Neural cell (in vitro differentiated cells): ENCODE results near the gene DOCK10. TPM values are rescaled to one million over a fixed set of nuclear protein-coding genes. Genes with fewer than 3 reads are reported as not detected.

Experiments
- H2AFZ ChIP-seq: fragments of 200-600, 300-800 bp; sonication (generic), shearing (Covaris generic); 2 replicates; pipeline ENCODE4 v1.6.0; 2014; ENCODE audit warnings: low read depth, mild to moderate bottlenecking, antibody characterized with exemption, low read length, moderate library complexity
- H3F3A ChIP-seq: fragments of 200-600 bp; shearing (Covaris generic); 2 replicates; pipeline ENCODE4 v1.6.1; 2016; ENCODE audit warnings: mild to moderate bottlenecking, moderate library complexity, mixed read lengths, antibody characterized with exemption, low read length; ENCODE audit not compliant: insufficient read depth, poor library complexity, severe bottlenecking
- H3K27ac ChIP-seq: fragments of 200-600, 300-800 bp; sonication (generic), shearing (Covaris generic); 2 replicates; pipeline ENCODE4 v1.5.1; 2014; ENCODE audit warnings: mild to moderate bottlenecking, low read length, moderate library complexity
- H3K27me3 ChIP-seq: fragments of 300-800, 200-600 bp; sonication (generic), shearing (Covaris generic); 2 replicates; pipeline ENCODE4 v1.6.0; 2014; ENCODE audit warnings: mild to moderate bottlenecking, low read depth, low read length, moderate library complexity; ENCODE audit not compliant: insufficient read depth
- H3K36me3 ChIP-seq: fragments of 300-800, 200-600 bp; sonication (generic), shearing (Covaris generic); 2 replicates; pipeline ENCODE4 v1.5.1; 2014; ENCODE audit warnings: mild to moderate bottlenecking, antibody characterized with exemption, low read length, moderate library complexity; ENCODE audit not compliant: insufficient read depth
- H3K4me2 ChIP-seq: fragments of 300-800, 200-600 bp; sonication (generic), shearing (Covaris generic); 2 replicates; pipeline ENCODE4 v1.6.0; 2014; ENCODE audit warnings: mild to moderate bottlenecking, low read length
- H3K4me3 ChIP-seq: fragments of 300-800, 200-600 bp; sonication (generic), shearing (Covaris generic); 2 replicates; pipeline ENCODE4 v1.5.1; 2014; ENCODE audit warnings: mild to moderate bottlenecking, low read length, moderate library complexity
- H3K79me2 ChIP-seq: fragments of 200-600 bp; shearing (Covaris generic); replicated peaks from 2 replicates; pipeline ENCODE4 v1.6.0; 2014; ENCODE audit warnings: mild to moderate bottlenecking, low read length, moderate library complexity; ENCODE audit not compliant: insufficient read depth
- H3K9ac ChIP-seq: fragments of 300-800, 200-600 bp; sonication (generic), shearing (Covaris generic); 2 replicates; pipeline ENCODE4 v1.6.1; 2016; ENCODE audit warnings: mild to moderate bottlenecking, low read length, mixed read lengths
- H3K9me2 ChIP-seq: fragments of 200-600 bp; shearing (Covaris generic); 2 replicates; pipeline ENCODE4 v1.6.1; 2016; ENCODE audit warnings: mild to moderate bottlenecking, low read length, mixed read lengths; ENCODE audit not compliant: insufficient read depth
- H3K9me3 ChIP-seq: fragments of 200-600, 300-800 bp; sonication (generic), shearing (Covaris generic); 2 replicates; pipeline ENCODE4 v1.6.1; 2016; ENCODE audit warnings: mild to moderate bottlenecking, mixed run types, low read length, moderate library complexity, mixed read lengths
- H4K20me1 ChIP-seq: fragments of 200-600 bp; shearing (Covaris generic); 2 replicates; pipeline ENCODE4 v1.6.1; 2016; ENCODE audit warnings: mild to moderate bottlenecking, mixed run types; ENCODE audit not compliant: insufficient read depth
- CTCF ChIP-seq: fragments of 450-650 bp; IDR thresholded peaks from 2 replicates; pipeline ENCODE4 v1.5.1; 2014; ENCODE audit warnings: antibody characterized with exemption, mild to moderate bottlenecking, moderate library complexity; ENCODE audit not compliant: poor library complexity, severe bottlenecking
- EP300 ChIP-seq: fragments of 450-650 bp; conservative IDR thresholded peaks from 2 replicates; pipeline ENCODE4 v1.6.1; 2014; ENCODE audit warnings: antibody characterized with exemption, mild to moderate bottlenecking, moderate library complexity; ENCODE audit not compliant: poor library complexity, severe bottlenecking
- EZH2 ChIP-seq: fragments of 200-600, 300-800 bp; shearing (Covaris generic), sonication (generic); IDR thresholded peaks from 2 replicates; pipeline ENCODE4 v1.6.1; 2014; ENCODE audit warnings: antibody characterized with exemption, low read length, borderline replicate concordance, mild to moderate bottlenecking; ENCODE audit not compliant: insufficient read depth, poor library complexity, severe bottlenecking
- MXI1 ChIP-seq: fragments of 450-650 bp; conservative IDR thresholded peaks from 2 replicates; pipeline ENCODE4 v1.6.1; 2014; ENCODE audit warnings: antibody characterized with exemption, mild to moderate bottlenecking; ENCODE audit not compliant: poor library complexity, severe bottlenecking
- POLR2AphosphoS5 ChIP-seq: IDR thresholded peaks from 2 replicates; pipeline ENCODE4 v1.6.1; 2012
- RAD21 ChIP-seq: fragments of 450-650 bp; conservative IDR thresholded peaks from 2 replicates; pipeline ENCODE4 v1.6.1; 2014; ENCODE audit warnings: antibody characterized with exemption, mild to moderate bottlenecking, moderate library complexity
- REST ChIP-seq: IDR thresholded peaks from 2 replicates; pipeline ENCODE4 v1.6.1; 2012; ENCODE audit warnings: borderline replicate concordance
- SMC3 ChIP-seq: fragments of 450-650 bp; conservative IDR thresholded peaks from 2 replicates; pipeline ENCODE4 v1.6.1; 2014; ENCODE audit warnings: antibody characterized with exemption, mild to moderate bottlenecking, moderate library complexity; ENCODE audit not compliant: poor library complexity
- TAF1 ChIP-seq: IDR thresholded peaks from 2 replicates; pipeline ENCODE4 v1.6.1; 2012; ENCODE audit warnings: low read depth
- polyA plus RNA-seq: library from polyadenylated mRNA; depleted of rRNA; stranded (reverse); fragments of >200 nt; gene quantifications from 2 replicates; pipeline ENCODE4 v1.2.3, GENCODE V29; 2014

DOCK10 gene
- polyA plus RNA-seq, 1 donor from 2014 or later = 0.37 TPM

- no peaks in the 10 kb centered on the region for H3K9me3 ChIP-seq
- no peaks in the 10 kb centered on the region for H3F3A ChIP-seq
- no peaks in the 10 kb centered on the region for H3K27me3 ChIP-seq
- H3K79me2 ChIP-seq = no peaks in the 10 kb centered on the region
- no peaks in the 10 kb centered on the region for H3K36me3 ChIP-seq
- H2AFZ ChIP-seq = no peak overlapping the region
- H3K4me2 ChIP-seq = no peak overlapping the region
- no peak overlapping the region for H3K9ac ChIP-seq
- no peak overlapping the region for H3K4me3 ChIP-seq
- no peak for TF ChIP-seq TAF1
- no peak for TF ChIP-seq EZH2
- no peak for TF ChIP-seq SMC3
- no peak for TF ChIP-seq POLR2AphosphoS5
- TF ChIP-seq MXI1 = no peak
- TF ChIP-seq REST = no peak
- TF ChIP-seq EP300 = no peak
- H4K20me1 ChIP-seq = no peaks in the 10 kb centered on the region
- no peaks in the 10 kb centered on the region for H3K9me2 ChIP-seq
- no peak overlapping the region for H3K27ac ChIP-seq
These were observed 54.5 kb downstream of the DOCK10 start for GRCh38 chr2:224987733-224988132.

- Histone ChIP-seq H4K20me1 (no peaks in the 10 kb centered on the region), H3K9ac (no peak overlapping the region), H3K79me2 (no peaks in the 10 kb centered on the region), H3K36me3 (no peaks in the 10 kb centered on the region), H3K9me3 (no peaks in the 10 kb centered on the region), H2AFZ (no peak overlapping the region), H3K27me3 (no peaks in the 10 kb centered on the region), H3K9me2 (no peaks in the 10 kb centered on the region), H3K27ac (no peak overlapping the region), H3K4me3 (no peak overlapping the region), H3F3A (no peaks in the 10 kb centered on the region), H3K4me2 (no peak overlapping the region)
- TF ChIP-seq EZH2 (no peak), SMC3 (no peak), EP300 (no peak), TAF1 (no peak), POLR2AphosphoS5 (no peak), MXI1 (no peak), REST (no peak), CTCF (no peak), RAD21 (no peak)
These were observed 55.8 kb downstream of the DOCK10 start for GRCh38 chr2:224986477-224986876.
